ENCODE results near the gene SOX14. TPM values are rescaled to one million over a fixed set of nuclear protein-coding genes. Genes with fewer than 3 reads are reported as not detected.
A peak's percentile ranks its signal among the peaks of the same experiment; 100 is the strongest.

Gene SOX14
- total RNA-seq, result under 1 TPM in 1 of 2 donors, not detected in 1; 0.13 TPM
- polyA plus RNA-seq (2013, experiment 1 of 2), result 0.25 TPM
- 0.12 TPM for polyA plus RNA-seq (2013, experiment 2 of 2)
- long read RNA-seq, experiment 1, result 0 reads
- long read RNA-seq, experiment 2, result 0 reads
- long read RNA-seq, experiment 3, result 0 reads
- long read RNA-seq, experiment 4, result 0 reads

- H3K36me3 ChIP-seq (ENCODE audit: control insufficient read depth, insufficient read depth, low read length), result no peaks in the 10 kb centered on the region
- Mint-ChIP-seq H3K9me3 (no peaks in the 10 kb centered on the region), H3K4me1 (peaks cover 61% of the 10 kb centered on the region), H3K27ac (no peak within 1 kb of the TSS), H3K36me3 (ENCODE audit: low read depth) (no peaks in the 10 kb centered on the region), H3K4me3 (peak within 1 kb of the TSS; percentile 52), H3K27me3 (ENCODE audit: insufficient read depth) (peaks cover 100% of the 10 kb centered on the region)
- H3K9me3 ChIP-seq (ENCODE audit: control insufficient read depth, low read length), result no peaks in the 10 kb centered on the region
- peak; percentile 98 for DNase-seq
- H3K4me1 ChIP-seq (ENCODE audit: control insufficient read depth, insufficient read depth, low read length), result peaks cover 22% of the 10 kb centered on the region
- peaks cover 100% of the 10 kb centered on the region for H3K27me3 ChIP-seq (ENCODE audit: control insufficient read depth, insufficient read depth, low read length, poor library complexity, severe bottlenecking)
- peak within 1 kb of the TSS; percentile 56 for H3K4me3 ChIP-seq (ENCODE audit: low read length)
- H3K9ac ChIP-seq (ENCODE audit: extremely low read depth, low read length, poor library complexity, severe bottlenecking), result no peak within 1 kb of the TSS
- no peak for TF ChIP-seq CTCF (conservative IDR thresholded peaks at IDR 0.05)
- WGBS, 2 experiments (ENCODE audit: insufficient coverage in 1 of 2, insufficient read length in 1 of 2), result 0% methylated on average over 30 of the region's 30 CpGs; no CpG with 5 or more reads in 1 of the 2 experiments
- no peak within 1 kb of the TSS for H3K27ac ChIP-seq (ENCODE audit: low read depth, low read length)
Observed at GRCh38 chr3:137764001-137764433, at the start of gene SOX14. TSS of gene SOX14 (plus strand) at chr3:137764315. CDS start at chr3:137764785, 470 bp downstream.

GRCh38 chr3:137714551-137714950 is 49.6 kb upstream of the SOX14 start:
- WGBS, 2 experiments (ENCODE audit: insufficient coverage in 1 of 2, insufficient read length in 1 of 2), result 96% methylated on average over 7 to 25 of the region's 25 CpGs
- Mint-ChIP-seq H3K9me3 (peaks cover 16% of the 10 kb centered on the region), H3K4me3 (no peak overlapping the region), H3K27me3 (ENCODE audit: insufficient read depth) (peaks cover 57% of the 10 kb centered on the region), H3K27ac (no peak overlapping the region), H3K4me1 (no peaks in the 10 kb centered on the region), H3K36me3 (ENCODE audit: low read depth) (no peaks in the 10 kb centered on the region)
- no peaks in the 10 kb centered on the region for H3K27me3 ChIP-seq (ENCODE audit: control insufficient read depth, insufficient read depth, low read length, poor library complexity, severe bottlenecking)
- no peak overlapping the region for H3K27ac ChIP-seq (ENCODE audit: low read depth, low read length)
- DNase-seq, result no peak
- no peak overlapping the region for H3K9ac ChIP-seq (ENCODE audit: extremely low read depth, low read length, poor library complexity, severe bottlenecking)
- peaks cover 6% of the 10 kb centered on the region for H3K9me3 ChIP-seq (ENCODE audit: control insufficient read depth, low read length)
- no peaks in the 10 kb centered on the region for H3K4me1 ChIP-seq (ENCODE audit: control insufficient read depth, insufficient read depth, low read length)
- no peaks in the 10 kb centered on the region for H3K36me3 ChIP-seq (ENCODE audit: control insufficient read depth, insufficient read depth, low read length)
- TF ChIP-seq CTCF (conservative IDR thresholded peaks at IDR 0.05), result no peak
- H3K4me3 ChIP-seq (ENCODE audit: low read length), result no peak overlapping the region

- Mint-ChIP-seq H3K27ac (no peak overlapping the region), H3K27me3 (ENCODE audit: insufficient read depth) (peaks cover 70% of the 10 kb centered on the region), H3K36me3 (ENCODE audit: low read depth) (no peaks in the 10 kb centered on the region), H3K4me3 (no peak overlapping the region), H3K4me1 (no peaks in the 10 kb centered on the region), H3K9me3 (no peaks in the 10 kb centered on the region)
- Histone ChIP-seq H3K36me3 (ENCODE audit: control insufficient read depth, insufficient read depth, low read length) (no peaks in the 10 kb centered on the region), H3K4me3 (ENCODE audit: low read length) (no peak overlapping the region), H3K4me1 (ENCODE audit: control insufficient read depth, insufficient read depth, low read length) (no peaks in the 10 kb centered on the region), H3K9me3 (ENCODE audit: control insufficient read depth, low read length) (no peaks in the 10 kb centered on the region), H3K27ac (ENCODE audit: low read depth, low read length) (no peak overlapping the region), H3K27me3 (ENCODE audit: control insufficient read depth, insufficient read depth, low read length, poor library complexity, severe bottlenecking) (no peaks in the 10 kb centered on the region), H3K9ac (ENCODE audit: extremely low read depth, low read length, poor library complexity, severe bottlenecking) (no peak overlapping the region)
- DNase-seq, result no peak
- no peak for TF ChIP-seq CTCF (conservative IDR thresholded peaks at IDR 0.05)
Observed at GRCh38 chr3:137724240-137724639, 39.9 kb upstream of the SOX14 start.
